Posterior vena cava (tissue), 2 donors: ENCODE data around the gene ST3GAL5. TPM values are rescaled to one million over a fixed set of nuclear protein-coding genes. Genes with fewer than 3 reads are reported as not detected.

ENCODE experiments used
- DNase-seq: peaks from one replicate; pipeline ENCODE4 v3.0.0-alpha.2; 2020; ENCODE audit warnings: low spot score
- intact Hi-C, 2 donors: fragments of 100-400 bp; cut with DNase I; formaldehyde crosslinking; loops; one replicate each; pipeline versions ENCODE4 v1.14.1 to v1.14.2; 2022 to 2023
- total RNA-seq, 2 donors: library from RNA; stranded (reverse); fragmentation: NEBNext Ultra II Directional; extraction: Animal tissue kit (Norgen Biotek cat#: 25700); gene quantifications; one replicate each; pipeline ENCODE4 v1.2.1, GENCODE V29; 2021
- donor health status: DM: yes; HTN: yes; CAD: no.
- donor health status: DM: yes; HTN: yes; CAD: no.

The ST3GAL5 gene
- total RNA-seq, 2 donors from 2014 or later: 20.4 to 23.5 TPM

DNA sequence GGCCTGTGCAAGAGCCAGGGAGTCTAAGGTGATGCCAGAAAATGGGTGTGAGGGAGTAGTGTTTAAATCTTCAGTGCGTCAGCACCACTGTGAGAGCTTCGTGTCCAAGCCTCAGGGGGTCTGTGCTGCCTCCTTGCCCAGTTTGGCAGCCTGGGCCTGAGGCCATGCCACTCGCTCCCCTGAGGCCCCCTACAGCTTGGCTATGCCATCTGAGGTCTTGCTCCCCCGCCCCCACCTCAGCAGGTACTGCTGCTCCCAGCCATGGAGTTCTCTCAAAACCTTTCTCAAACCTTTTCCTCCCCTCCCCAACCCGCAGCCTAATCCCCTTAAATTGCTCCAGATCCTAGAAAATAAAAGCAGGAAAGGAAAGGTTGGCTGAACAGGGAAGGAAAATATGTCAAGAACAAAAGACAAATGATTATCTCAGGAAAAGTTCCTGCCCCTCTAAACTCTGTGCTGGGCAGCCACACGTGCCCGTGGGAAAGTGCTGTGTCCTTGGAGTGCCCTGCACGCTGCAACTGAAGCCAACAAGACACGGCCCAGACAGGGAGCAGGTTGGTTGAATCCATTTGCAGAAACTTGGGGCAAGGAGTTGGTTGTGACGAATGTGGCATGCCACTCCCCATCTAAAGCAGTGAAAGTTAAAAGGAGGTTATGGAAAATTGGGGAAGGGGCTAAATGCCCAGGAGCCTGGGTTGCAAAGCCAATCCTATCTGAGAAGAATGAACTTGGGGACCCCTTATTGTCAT, 73.8 kb downstream of the ST3GAL5 start:
- intact Hi-C loops: loop anchor here (2.0 to 5.0 kb wide), 3 partner anchors 83 to 178 kb away; no protein-coding TSS in a partner anchor
- no peak for DNase-seq

- DNase-seq: peak; percentile 97
- intact Hi-C loops: loop anchor here (2.0 to 5.0 kb wide), 3 partner anchors 82 to 177 kb away; no protein-coding TSS in a partner anchor
Observed at GRCh38 chr2:85813982-85814801, 74.6 kb downstream of the ST3GAL5 start.

- DNase-seq: no peak
- intact Hi-C loops: loop anchor here (5.0 kb wide), 2 partner anchors 81 to 176 kb away; no protein-coding TSS in a partner anchor
Observed at GRCh38 chr2:85813211-85813981, 75.4 kb downstream of the ST3GAL5 start.

- intact Hi-C loops: loop anchor here (5.0 kb wide), 2 partner anchors 80 to 175 kb away; no protein-coding TSS in a partner anchor
- no peak for DNase-seq
Observed at GRCh38 chr2:85812094-85812735, 76.6 kb downstream of the ST3GAL5 start.

DNA sequence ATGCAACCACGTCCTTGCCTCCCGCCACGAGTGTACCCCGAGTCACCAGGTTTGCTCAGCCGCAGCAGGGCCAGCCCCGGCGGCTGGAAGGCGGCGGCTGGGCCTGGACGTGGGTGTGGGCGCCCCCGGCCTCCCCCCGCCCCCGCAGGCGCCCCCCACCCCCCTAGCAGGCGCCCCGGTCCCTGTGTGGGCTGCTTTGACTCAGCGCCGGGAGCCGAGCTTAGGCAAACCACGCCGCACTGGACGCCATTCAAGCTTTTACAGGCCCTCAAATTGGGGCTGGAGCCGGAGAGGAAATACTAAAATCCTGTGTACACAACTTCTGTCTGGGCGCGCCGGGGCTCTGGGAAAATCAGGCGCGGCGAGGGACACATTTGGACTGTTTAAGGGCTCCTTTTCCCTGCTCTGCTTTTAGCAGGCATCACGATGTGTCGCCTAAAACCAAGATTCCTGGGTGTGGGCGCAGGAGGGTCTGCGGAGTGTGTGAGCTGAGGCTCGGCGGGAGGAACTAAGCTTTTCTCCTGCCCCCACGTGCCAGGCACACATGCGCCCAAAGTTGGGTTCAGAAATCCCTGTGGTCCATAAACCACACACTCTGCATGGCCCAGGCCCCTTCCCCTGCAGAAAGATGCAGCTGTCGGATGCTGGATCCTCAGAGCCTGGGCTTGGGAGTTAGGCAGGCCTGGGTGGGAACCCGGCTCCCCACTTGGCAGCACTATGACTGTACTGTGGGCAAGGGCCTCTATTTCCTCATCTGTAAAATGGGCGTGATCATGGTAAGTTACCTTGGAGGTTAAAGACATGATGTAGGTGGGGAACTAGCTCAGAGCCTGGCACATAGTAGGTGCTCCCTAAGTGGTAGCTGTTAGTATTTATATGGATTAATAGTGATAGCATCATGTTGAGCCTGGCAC, 77.4 kb downstream of the ST3GAL5 start:
- DNase-seq: no peak
- intact Hi-C loops: loop anchor here (5.0 kb wide), 2 partner anchors 79 to 174 kb away; no protein-coding TSS in a partner anchor

DNA sequence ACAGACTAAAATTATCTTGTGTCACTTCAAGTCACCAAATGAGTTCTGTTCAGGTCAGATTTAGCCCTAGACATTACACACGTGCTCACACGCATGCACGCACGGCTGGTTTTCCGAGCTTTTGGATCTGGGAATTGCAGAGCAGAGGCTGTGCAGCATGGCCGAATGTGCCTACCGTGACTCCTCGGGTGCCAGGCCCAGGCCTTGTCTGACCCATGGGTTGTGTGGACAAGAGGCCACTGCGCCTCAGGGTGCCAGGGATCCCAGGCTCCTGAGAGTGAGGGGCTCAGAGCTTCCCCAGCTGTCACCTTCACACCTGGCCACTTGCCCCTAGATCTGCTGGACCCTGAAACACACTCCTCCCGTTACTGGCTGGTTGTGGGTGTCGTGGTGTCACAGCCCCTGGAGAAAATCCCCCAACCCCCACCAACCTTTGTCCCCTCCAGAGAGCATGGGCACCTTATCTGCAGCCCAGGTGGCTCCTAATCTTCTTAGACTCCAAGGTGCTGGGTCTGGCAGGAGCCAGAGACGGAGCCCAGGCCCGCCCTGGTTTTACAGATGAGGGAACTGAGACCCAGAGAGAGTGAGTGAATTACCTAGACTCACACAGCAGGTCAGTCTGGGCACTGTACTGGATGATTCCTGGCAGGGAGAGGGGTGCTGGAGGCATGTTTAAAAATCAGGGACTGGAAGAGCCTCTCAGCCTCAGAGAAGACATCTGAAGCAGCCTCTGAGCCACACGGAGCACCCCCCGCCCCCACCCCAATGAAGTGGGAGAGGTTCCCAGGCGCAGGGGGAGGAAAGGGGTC, 78.2 kb downstream of the ST3GAL5 start:
- intact Hi-C loops: loop anchor here (5.0 kb wide), 2 partner anchors 78 to 173 kb away; no protein-coding TSS in a partner anchor
- DNase-seq: no peak

GRCh38 chr2:85807756-85808155, 81.0 kb downstream of the ST3GAL5 start:
- intact Hi-C loops: loop anchor here in 1 of 2 donors (10.0 kb wide), 1 partner anchor 173 kb away; no protein-coding TSS in a partner anchor
- DNase-seq: no peak

GRCh38 chr2:85806358-85807118, 82.3 kb downstream of the ST3GAL5 start:
- intact Hi-C loops: loop anchor here in 1 of 2 donors (10.0 kb wide), 1 partner anchor 172 kb away; no protein-coding TSS in a partner anchor
- DNase-seq: no peak

DNA sequence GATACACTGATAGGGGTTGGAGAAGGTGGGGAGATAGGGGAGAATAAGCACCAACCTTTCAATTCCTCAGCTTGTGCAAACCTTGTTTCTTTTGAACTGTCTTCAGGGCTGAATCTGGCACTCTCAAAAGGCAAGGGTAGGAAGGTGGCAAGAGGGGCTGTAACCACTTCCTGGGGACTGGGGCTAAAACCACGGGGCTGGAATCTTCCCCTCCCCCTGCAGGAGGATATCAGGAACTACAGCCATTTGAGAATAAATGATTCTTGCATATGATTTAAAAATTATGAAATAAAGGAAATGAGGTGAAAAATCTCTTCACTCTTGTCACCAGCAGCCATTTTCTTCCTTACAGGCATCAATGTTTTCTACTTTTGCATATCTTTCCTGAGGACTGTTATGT, 84.2 kb downstream of the ST3GAL5 start:
- DNase-seq: no peak
- intact Hi-C loops: loop anchor here in 1 of 2 donors (10.0 kb wide), 1 partner anchor 170 kb away; no protein-coding TSS in a partner anchor

DNA sequence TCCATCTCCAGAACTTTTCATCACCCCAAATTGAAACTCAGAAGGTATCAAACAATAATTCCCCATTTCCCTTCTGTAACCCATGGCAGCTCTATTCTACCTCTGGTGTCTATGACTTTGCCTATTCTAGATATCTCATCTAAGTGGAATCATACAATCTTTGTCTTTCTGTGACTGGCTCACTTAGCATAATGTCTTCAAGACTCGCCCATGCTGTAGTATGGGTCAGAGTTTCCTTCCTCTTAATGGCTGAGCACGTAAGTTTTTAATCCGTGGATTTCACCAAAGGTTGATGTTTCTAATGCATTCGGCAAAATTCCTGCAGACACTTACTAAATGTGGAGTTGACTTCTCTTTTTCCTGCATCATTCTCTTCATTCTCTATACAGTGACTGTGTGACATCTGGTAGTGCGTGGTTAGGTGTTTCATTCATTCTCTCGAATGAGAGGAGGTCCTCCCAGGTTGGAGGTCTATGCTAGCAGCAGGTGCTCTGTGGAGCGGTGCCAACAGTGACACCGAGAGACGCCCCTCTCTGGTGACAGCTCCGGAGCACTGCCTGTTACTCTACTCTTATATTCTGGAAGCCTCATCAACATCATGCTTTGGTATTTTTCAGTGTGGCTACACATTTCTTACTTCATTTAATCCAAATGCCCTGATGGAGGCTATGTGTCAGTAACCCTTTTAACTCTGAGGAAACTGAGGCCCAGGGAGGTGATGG, 84.9 kb downstream of the ST3GAL5 start:
- intact Hi-C loops: loop anchor here in 1 of 2 donors (10.0 kb wide), 1 partner anchor 169 kb away; no protein-coding TSS in a partner anchor

DNA sequence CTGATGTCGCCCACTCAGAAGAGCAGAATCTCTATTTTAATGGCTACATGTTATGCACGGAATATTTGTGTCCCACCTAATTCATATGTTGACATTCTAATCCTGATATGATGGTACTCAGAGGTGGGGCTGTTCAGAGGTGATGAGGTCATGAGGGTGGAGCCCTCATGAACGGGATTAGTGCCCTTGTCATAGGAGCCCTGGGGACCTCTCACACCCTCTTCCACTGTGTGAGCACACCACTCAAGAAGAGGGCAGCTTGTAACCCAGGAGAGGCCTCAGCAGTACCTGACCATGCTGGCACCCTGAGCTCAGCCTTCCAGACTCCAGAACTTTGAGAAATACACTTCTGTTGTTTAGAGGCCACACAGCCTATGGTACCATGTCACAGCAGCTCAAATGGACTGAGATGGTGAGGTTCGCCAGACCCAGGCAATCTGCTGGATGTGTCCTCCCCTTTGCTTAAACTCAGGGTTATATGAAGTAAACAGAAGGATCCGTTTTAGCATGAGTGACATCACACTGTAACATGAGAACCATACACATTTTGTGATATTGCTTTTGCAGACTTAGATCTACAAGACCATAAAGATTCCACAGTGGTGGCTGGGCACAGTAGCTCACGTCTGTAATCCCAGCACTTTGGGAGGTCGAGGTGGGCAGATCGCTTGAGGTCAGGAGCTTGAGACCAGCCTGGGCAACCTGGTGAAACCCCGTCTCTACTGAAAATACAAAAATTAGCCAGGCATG, 86.3 kb downstream of the ST3GAL5 start:
- intact Hi-C loops: loop anchor here in 1 of 2 donors (10.0 kb wide), 1 partner anchor 168 kb away; no protein-coding TSS in a partner anchor

More for the DNA sequence above, 84.9 kb downstream of the ST3GAL5 start:
- no peak for DNase-seq

GRCh38 chr2:85801871-85802270, 86.9 kb downstream of the ST3GAL5 start:
- DNase-seq: no peak
- intact Hi-C loops: loop anchor here in 1 of 2 donors (10.0 kb wide), 1 partner anchor 167 kb away; no protein-coding TSS in a partner anchor

More for the DNA sequence above, 86.3 kb downstream of the ST3GAL5 start:
- no peak for DNase-seq

DNA sequence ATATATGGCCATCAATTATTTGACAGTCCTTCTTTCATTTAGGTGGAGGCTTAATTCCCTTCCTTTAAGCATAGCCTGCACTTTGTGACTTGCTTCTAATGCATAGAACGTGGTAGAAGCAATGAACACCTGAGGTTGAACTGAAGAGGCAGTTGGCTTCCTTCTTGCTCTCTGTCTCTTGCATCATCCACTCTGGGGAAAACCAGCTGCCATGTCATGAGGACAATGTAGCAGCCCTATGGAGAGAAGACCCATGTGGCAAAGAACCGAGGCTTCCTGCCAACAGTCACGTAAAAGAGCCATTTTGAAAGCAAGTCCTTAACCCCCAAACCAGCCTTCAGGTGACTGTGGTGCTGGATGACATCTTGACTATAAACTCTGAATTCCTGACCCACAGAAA, 88.2 kb downstream of the ST3GAL5 start:
- no peak for DNase-seq
- intact Hi-C loops: loop anchor here in 1 of 2 donors (10.0 kb wide), 1 partner anchor 166 kb away; no protein-coding TSS in a partner anchor
